ENCODE results near the gene INPP4B. TPM values are rescaled to one million over a fixed set of nuclear protein-coding genes. Genes with fewer than 3 reads are reported as not detected.

The INPP4B gene
- total and polyA plus RNA-seq, 2 experiments from 2014 or later = 4.6 to 5.5 TPM

GRCh38 chr4:142222127-142222526, 624.0 kb downstream of the INPP4B start:
- Histone ChIP-seq H3K27me3 (no peaks in the 10 kb centered on the region), H3K27ac (no peak overlapping the region), H3K9me3 (ENCODE audit: low read depth) (no peaks in the 10 kb centered on the region), H3K4me1 (ENCODE audit: low read depth) (no peaks in the 10 kb centered on the region), H3K36me3 (no peaks in the 10 kb centered on the region), H3K4me3 (no peak overlapping the region)
- no peak for DNase-seq (ENCODE audit: low read depth in 1 of 2, low spot score in 1 of 2)
- no peak for TF ChIP-seq CTCF (IDR thresholded peaks at IDR 0.05; ENCODE audit: low read depth, low read length)

GRCh38 chr4:142218726-142219125, 627.4 kb downstream of the INPP4B start:
- H3K36me3 ChIP-seq = no peaks in the 10 kb centered on the region
- no peak overlapping the region for H3K4me3 ChIP-seq
- no peaks in the 10 kb centered on the region for H3K4me1 ChIP-seq (ENCODE audit: low read depth)
- no peak overlapping the region for H3K27ac ChIP-seq
- DNase-seq (ENCODE audit: low read depth in 1 of 2, low spot score in 1 of 2) = no peak
- TF ChIP-seq CTCF (IDR thresholded peaks at IDR 0.05; ENCODE audit: low read depth, low read length) = no peak
- H3K9me3 ChIP-seq (ENCODE audit: low read depth) = no peaks in the 10 kb centered on the region
- no peaks in the 10 kb centered on the region for H3K27me3 ChIP-seq

- Histone ChIP-seq H3K27me3 (no peaks in the 10 kb centered on the region), H3K4me1 (ENCODE audit: low read depth) (no peaks in the 10 kb centered on the region), H3K36me3 (no peaks in the 10 kb centered on the region), H3K4me3 (no peak overlapping the region), H3K27ac (no peak overlapping the region), H3K9me3 (ENCODE audit: low read depth) (no peaks in the 10 kb centered on the region)
- DNase-seq (ENCODE audit: low read depth in 1 of 2, low spot score in 1 of 2) = no peak
- no peak for TF ChIP-seq CTCF (IDR thresholded peaks at IDR 0.05; ENCODE audit: low read depth, low read length)
These were observed 634.7 kb downstream of the INPP4B start for GRCh38 chr4:142211444-142211843.

- H3K4me1 ChIP-seq (ENCODE audit: low read depth) = no peaks in the 10 kb centered on the region
These were observed 642.6 kb downstream of the INPP4B start for GRCh38 chr4:142203505-142203904.

GRCh38 chr4:142202404-142203332, 643.4 kb downstream of the INPP4B start:
- no peak for DNase-seq (ENCODE audit: low read depth in 1 of 2, low spot score in 1 of 2)
- no peak overlapping the region for H3K27ac ChIP-seq
- H3K4me3 ChIP-seq = no peak overlapping the region
- no peaks in the 10 kb centered on the region for H3K36me3 ChIP-seq
- no peaks in the 10 kb centered on the region for H3K4me1 ChIP-seq (ENCODE audit: low read depth)
- no peak for TF ChIP-seq CTCF (IDR thresholded peaks at IDR 0.05; ENCODE audit: low read depth, low read length)
- H3K27me3 ChIP-seq = no peaks in the 10 kb centered on the region
- H3K9me3 ChIP-seq (ENCODE audit: low read depth) = no peaks in the 10 kb centered on the region

More at GRCh38 chr4:142203505-142203904, 642.6 kb downstream of the INPP4B start:
- no peak for TF ChIP-seq CTCF (IDR thresholded peaks at IDR 0.05; ENCODE audit: low read depth, low read length)
- Histone ChIP-seq H3K9me3 (ENCODE audit: low read depth) (no peaks in the 10 kb centered on the region), H3K27ac (no peak overlapping the region), H3K36me3 (no peaks in the 10 kb centered on the region), H3K27me3 (no peaks in the 10 kb centered on the region), H3K4me3 (no peak overlapping the region)
- DNase-seq (ENCODE audit: low read depth in 1 of 2, low spot score in 1 of 2) = no peak
